ENCODE measurements around the gene PRR7.

GRCh38 chr5:177489119-177489716 is 42.6 kb downstream of the PRR7 start:
- TF ChIP-seq POLR2AphosphoS5 (IDR thresholded peaks at IDR 0.05) (no peak), CTCF (IDR thresholded peaks at IDR 0.05) (peak in 1 of 4 experiments; percentile 28), POLR2A (IDR thresholded peaks at IDR 0.05) (peak in 1 of 2 donors; percentile 5), EP300 (IDR thresholded peaks at IDR 0.05) (no peak)
